Astrocyte (in vitro differentiated cells and primary cell): Measurements from ENCODE around the gene NRTN. TPM values are rescaled to one million over a fixed set of nuclear protein-coding genes. Genes with fewer than 3 reads are reported as not detected.

Experiments used
- DNase-seq: peaks from one replicate; pipeline ENCODE4 v3.0.0-alpha.2; 2010; ENCODE audit warnings: low read depth
- FAIRE-seq: peaks from 2 replicates; lab custom pipeline; 2011; peaks lifted over from hg19 to GRCh38; lab: Jason Lieb, UNC
- H2AFZ ChIP-seq: 2 replicates; pipeline ENCODE4 v1.6.0; 2012; ENCODE audit warnings: low read depth, low read length, inconsistent platforms
- H3K27ac ChIP-seq: 2 replicates; pipeline ENCODE4 v1.5.1; 2011; ENCODE audit warnings: low read depth, low read length, inconsistent platforms
- H3K27me3 ChIP-seq: 2 replicates; pipeline ENCODE4 v1.6.0; 2011; ENCODE audit warnings: low read length, inconsistent platforms; ENCODE audit not compliant: insufficient read depth
- H3K36me3 ChIP-seq: 2 replicates; pipeline ENCODE4 v1.5.1; 2011; ENCODE audit warnings: low read length, inconsistent platforms; ENCODE audit not compliant: insufficient read depth
- H3K4me1 ChIP-seq: 2 replicates; pipeline ENCODE4 v1.5.1; 2011; ENCODE audit warnings: low read length, inconsistent platforms; ENCODE audit not compliant: insufficient read depth
- H3K4me2 ChIP-seq: 2 replicates; pipeline ENCODE4 v1.6.0; 2012; ENCODE audit warnings: low read length, inconsistent platforms
- H3K4me3 ChIP-seq: 2 replicates; pipeline ENCODE4 v1.5.1; 2011; ENCODE audit warnings: low read depth, mild to moderate bottlenecking, low read length, inconsistent platforms; ENCODE audit not compliant: insufficient read depth
- H3K79me2 ChIP-seq: 2 replicates; pipeline ENCODE4 v1.6.0; 2012; ENCODE audit warnings: mild to moderate bottlenecking, low read length, inconsistent platforms; ENCODE audit not compliant: insufficient read depth
- H3K9ac ChIP-seq: 2 replicates; pipeline ENCODE4 v1.6.0; 2012; ENCODE audit warnings: mild to moderate bottlenecking, low read length, inconsistent platforms
- H3K9me3 ChIP-seq: 2 replicates; pipeline ENCODE4 v1.5.1; 2012; ENCODE audit warnings: low read depth, mild to moderate bottlenecking, low read length, inconsistent platforms; ENCODE audit not compliant: insufficient read depth
- H4K20me1 ChIP-seq: 2 replicates; pipeline ENCODE4 v1.6.0; 2012; ENCODE audit warnings: low read length, inconsistent platforms; ENCODE audit not compliant: insufficient read depth
- H3K27ac Mint-ChIP-seq: one replicate; pipeline ENCODE4 v1.8.0; 2021; ENCODE audit warnings: mild to moderate bottlenecking, mixed read lengths; ENCODE audit not compliant: unreplicated experiment
- H3K27me3 Mint-ChIP-seq: one replicate; pipeline ENCODE4 v1.8.0; 2021; ENCODE audit warnings: low read depth, mixed read lengths; ENCODE audit not compliant: unreplicated experiment
- H3K36me3 Mint-ChIP-seq: one replicate; pipeline ENCODE4 v1.8.0; 2021; ENCODE audit warnings: low read depth, mixed read lengths; ENCODE audit not compliant: unreplicated experiment
- H3K4me1 Mint-ChIP-seq: one replicate; pipeline ENCODE4 v1.8.0; 2021; ENCODE audit warnings: low read depth, mixed read lengths; ENCODE audit not compliant: unreplicated experiment
- H3K4me3 Mint-ChIP-seq: one replicate; pipeline ENCODE4 v1.8.0; 2021; ENCODE audit warnings: mild to moderate bottlenecking, moderate library complexity, mixed read lengths; ENCODE audit not compliant: unreplicated experiment
- H3K9me3 Mint-ChIP-seq: one replicate; pipeline ENCODE4 v1.8.0; 2021; ENCODE audit warnings: mild to moderate bottlenecking, mixed read lengths; ENCODE audit not compliant: unreplicated experiment
- EZH2 ChIP-seq: IDR thresholded peaks from 2 replicates; pipeline ENCODE4 v1.6.1; 2012; ENCODE audit warnings: mild to moderate bottlenecking, low read length, inconsistent platforms; ENCODE audit not compliant: insufficient read depth
- total RNA-seq: library from RNA; stranded (reverse); gene quantifications from 2 replicates; pipeline ENCODE4 v1.2.1, GENCODE V29; 2021
- TF ChIP-seq, protein P1 (sequence below): IDR thresholded peaks from 2 replicates; pipeline ENCODE4 v1.5.1; 2011; ENCODE audit warnings: low read depth, mild to moderate bottlenecking, inconsistent platforms, low read length, moderate library complexity; ENCODE audit not compliant: insufficient read depth

NRTN gene
- total RNA-seq, 1 donor from 2014 or later = 0.66 TPM

GRCh38 chr19:5827891-5828660 lies 23.2 kb downstream of the NRTN start:
- Mint-ChIP-seq H3K4me3 (peak overlapping the region; percentile 92), H3K27me3 (peaks cover 11% of the 10 kb centered on the region), H3K9me3 (no peaks in the 10 kb centered on the region), H3K27ac (peak overlapping the region; percentile 93), H3K36me3 (peaks cover 3% of the 10 kb centered on the region), H3K4me1 (no peaks in the 10 kb centered on the region)
- DNase-seq (peak; percentile 67), FAIRE-seq (no peak)
- Histone ChIP-seq H3K4me2 (peak overlapping the region; percentile 93), H3K79me2 (no peaks in the 10 kb centered on the region), H3K36me3 (no peaks in the 10 kb centered on the region), H2AFZ (peak overlapping the region; percentile 91), H3K4me1 (peaks cover 13% of the 10 kb centered on the region), H3K27me3 (no peaks in the 10 kb centered on the region), H3K9ac (peak overlapping the region; percentile 86), H3K4me3 (peak overlapping the region; percentile 72), H3K27ac (peak overlapping the region; percentile 79), H4K20me1 (no peaks in the 10 kb centered on the region), H3K9me3 (no peaks in the 10 kb centered on the region)
- TF ChIP-seq, protein P1, sequence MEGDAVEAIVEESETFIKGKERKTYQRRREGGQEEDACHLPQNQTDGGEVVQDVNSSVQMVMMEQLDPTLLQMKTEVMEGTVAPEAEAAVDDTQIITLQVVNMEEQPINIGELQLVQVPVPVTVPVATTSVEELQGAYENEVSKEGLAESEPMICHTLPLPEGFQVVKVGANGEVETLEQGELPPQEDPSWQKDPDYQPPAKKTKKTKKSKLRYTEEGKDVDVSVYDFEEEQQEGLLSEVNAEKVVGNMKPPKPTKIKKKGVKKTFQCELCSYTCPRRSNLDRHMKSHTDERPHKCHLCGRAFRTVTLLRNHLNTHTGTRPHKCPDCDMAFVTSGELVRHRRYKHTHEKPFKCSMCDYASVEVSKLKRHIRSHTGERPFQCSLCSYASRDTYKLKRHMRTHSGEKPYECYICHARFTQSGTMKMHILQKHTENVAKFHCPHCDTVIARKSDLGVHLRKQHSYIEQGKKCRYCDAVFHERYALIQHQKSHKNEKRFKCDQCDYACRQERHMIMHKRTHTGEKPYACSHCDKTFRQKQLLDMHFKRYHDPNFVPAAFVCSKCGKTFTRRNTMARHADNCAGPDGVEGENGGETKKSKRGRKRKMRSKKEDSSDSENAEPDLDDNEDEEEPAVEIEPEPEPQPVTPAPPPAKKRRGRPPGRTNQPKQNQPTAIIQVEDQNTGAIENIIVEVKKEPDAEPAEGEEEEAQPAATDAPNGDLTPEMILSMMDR = no peak
- no peak for TF ChIP-seq EZH2

DNA sequence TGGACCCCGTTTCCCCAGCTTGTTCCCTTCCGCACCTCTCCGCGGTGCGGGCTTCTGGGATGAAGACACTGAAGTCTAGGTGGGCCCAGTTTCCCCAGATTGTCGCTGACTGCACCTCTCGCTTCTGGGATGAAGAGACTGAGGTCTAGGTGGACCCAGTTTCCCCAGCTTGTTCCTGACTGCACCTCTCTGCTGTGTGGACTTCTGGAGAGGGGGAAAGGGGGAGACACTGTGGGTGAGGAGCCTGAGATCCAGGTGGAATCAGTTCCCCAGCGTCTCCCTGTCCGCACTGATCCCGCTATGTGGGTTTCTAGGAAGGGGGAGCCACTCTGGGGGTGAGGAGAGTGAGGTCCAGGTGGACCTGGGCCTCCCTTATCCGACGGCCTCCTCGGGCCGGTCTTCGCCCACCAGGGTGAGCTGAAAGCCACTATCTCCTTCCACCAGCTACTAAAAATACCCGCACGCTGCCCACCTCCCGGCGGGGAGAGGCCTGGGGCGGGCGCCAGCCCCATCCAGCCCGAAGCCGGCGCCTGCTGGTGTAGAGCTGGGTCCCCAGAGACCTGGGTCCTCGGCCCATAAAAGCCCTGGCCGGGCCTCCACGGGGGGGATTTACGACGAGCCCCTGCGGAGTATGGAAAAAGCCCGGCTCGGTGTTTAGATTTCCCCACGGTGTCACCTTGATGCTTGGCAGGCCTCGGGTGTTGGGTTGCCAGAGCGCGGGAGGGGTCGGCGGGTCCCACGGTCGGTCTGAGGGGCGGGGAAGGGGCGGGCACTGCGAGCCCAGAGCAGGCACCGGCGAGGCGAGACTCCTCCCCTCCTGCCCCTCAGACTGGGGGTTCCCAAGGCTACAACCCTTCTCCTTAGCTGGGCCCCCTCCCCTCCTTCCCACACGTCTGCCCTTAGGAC lies 24.0 kb downstream of the NRTN start:
- peak overlapping the region; percentile 79 for H3K27ac ChIP-seq

More for the DNA sequence above, 24.0 kb downstream of the NRTN start:
- H3K27ac Mint-ChIP-seq = peak overlapping the region; percentile 93
- Histone ChIP-seq H3K79me2 (no peaks in the 10 kb centered on the region), H2AFZ (peak overlapping the region; percentile 91), H3K36me3 (no peaks in the 10 kb centered on the region), H3K4me1 (peaks cover 13% of the 10 kb centered on the region), H3K9me3 (no peaks in the 10 kb centered on the region), H3K4me3 (peak overlapping the region; percentile 72), H3K4me2 (peak overlapping the region; percentile 93), H3K9ac (peak overlapping the region; percentile 86), H3K27me3 (no peaks in the 10 kb centered on the region), H4K20me1 (no peaks in the 10 kb centered on the region)
- H3K9me3 Mint-ChIP-seq = no peaks in the 10 kb centered on the region
- H3K4me3 Mint-ChIP-seq = peak overlapping the region; percentile 92
- H3K4me1 Mint-ChIP-seq = no peaks in the 10 kb centered on the region
- H3K36me3 Mint-ChIP-seq = no peaks in the 10 kb centered on the region
- FAIRE-seq (no peak), DNase-seq (no peak)
- TF ChIP-seq, protein P1 = no peak
- no peak for TF ChIP-seq EZH2
- peaks cover 10% of the 10 kb centered on the region for H3K27me3 Mint-ChIP-seq
